Suprapubic skin (tissue), 3 donors: ENCODE data around the gene ZNF791.
"Not testable (repeated sequence)": the region's sequence is repeated elsewhere in the genome, so short reads cannot be mapped to it uniquely, and the experiment has no call there.

Experiments
- CTCF ChIP-seq, 2 donors: fragments of 200-600 bp in 1 of 2; fragments of 450-650 bp in 1 of 2; sonication (generic) in 1 of 2; IDR thresholded peaks; one replicate each; pipeline ENCODE4 v1.5.1; 2016 to 2019; ENCODE audit warnings: antibody characterized with exemption in 2 of 2, mild to moderate bottlenecking in 1 of 2, moderate library complexity in 1 of 2
- POLR2AphosphoS5 ChIP-seq, 3 donors: sonication (generic); formaldehyde crosslinking; IDR thresholded peaks; one replicate each; pipeline ENCODE4 v1.6.1; 2017; ENCODE audit warnings: antibody characterized with exemption in 3 of 3

GRCh38 chr19:12621253-12622024 is 10.7 kb downstream of the ZNF791 start:
- not testable (repeated sequence) for TF ChIP-seq CTCF, POLR2AphosphoS5 (IDR thresholded peaks at IDR 0.05)
